IMR-90 (cell line): Measurements from ENCODE around the gene COMP. TPM values are rescaled to one million over a fixed set of nuclear protein-coding genes. Genes with fewer than 3 reads are reported as not detected.

ENCODE experiments used
- ATAC-seq: fragments of 200-7000 bp; cut with Tn5 transposase; 2 replicates; pipeline ENCODE4 v1.9.1; 2020; ENCODE audit warnings: low read depth, mild to moderate bottlenecking, moderate library complexity
- BruUV-seq: library from RNA; stranded (reverse); fragments of 400-500 nt; replicated peaks from 2 replicates; lab custom pipeline; 2021; lab: Mats Ljungman, UMichigan
- CTCF ChIA-PET: fragments of 300-600 bp; formaldehyde crosslinking; extraction: SDS; loops from one replicate; lab custom pipeline; 2021; ENCODE audit warnings: antibody characterized with exemption; lab: Yijun Ruan, JAX
- POLR2A ChIA-PET: fragments of 300-600 bp; sonication (Branson Sonifier 250); formaldehyde crosslinking; loops from one replicate; lab custom pipeline; 2022; ENCODE audit warnings: antibody characterized with exemption; ENCODE audit not compliant: unreplicated experiment; lab: Charles Lee
- DNase-seq: peaks from one replicate; pipeline ENCODE4 v3.0.0; 2013
- H2AFZ ChIP-seq: replicated peaks from 2 replicates; pipeline ENCODE3; 2013; ENCODE audit warnings: low read length, mild to moderate bottlenecking; ENCODE audit not compliant: poor library complexity
- H2AK5ac ChIP-seq: 2 replicates; pipeline ENCODE4 v1.6.1; 2013; ENCODE audit warnings: low read depth, low read length, inconsistent platforms
- H2AK9ac ChIP-seq: replicated peaks from 2 replicates; pipeline ENCODE3; 2013; ENCODE audit warnings: mild to moderate bottlenecking, low read depth, low read length, moderate library complexity; ENCODE audit not compliant: poor library complexity
- H2BK120ac ChIP-seq: 2 replicates; pipeline ENCODE4 v1.6.1; 2013; ENCODE audit warnings: low read depth, low read length, inconsistent platforms
- H2BK15ac ChIP-seq: 3 replicates; pipeline ENCODE4 v1.6.1; 2013; ENCODE audit warnings: low read depth, low read length, inconsistent platforms
- H2BK20ac ChIP-seq: 2 replicates; pipeline ENCODE4 v1.6.1; 2013; ENCODE audit warnings: low read depth, mild to moderate bottlenecking, inconsistent platforms, low read length, moderate library complexity
- H2BK5ac ChIP-seq: 2 replicates; pipeline ENCODE4 v1.6.1; 2013; ENCODE audit warnings: mild to moderate bottlenecking, low read depth, low read length, inconsistent platforms; ENCODE audit not compliant: poor library complexity, severe bottlenecking
- H3K14ac ChIP-seq: replicated peaks from 2 replicates; pipeline ENCODE4 v1.6.1; 2013; ENCODE audit warnings: low read depth, low read length, inconsistent platforms
- H3K18ac ChIP-seq: 2 replicates; pipeline ENCODE4 v1.6.1; 2013; ENCODE audit warnings: low read depth, low read length, control low read depth
- H3K23ac ChIP-seq: 2 replicates; pipeline ENCODE4 v1.6.1; 2013; ENCODE audit warnings: low read depth, low read length, inconsistent platforms
- H3K27ac ChIP-seq: 2 replicates; pipeline ENCODE4 v1.5.1; 2013; ENCODE audit warnings: mild to moderate bottlenecking, control low read depth, low read length; ENCODE audit not compliant: insufficient read depth
- H3K27me3 ChIP-seq: 2 replicates; pipeline ENCODE4 v1.6.1; 2013; ENCODE audit warnings: low read length; ENCODE audit not compliant: control insufficient read depth, insufficient read depth
- H3K36me3 ChIP-seq: 2 replicates; pipeline ENCODE4 v1.6.1; 2013; ENCODE audit warnings: low read length, mixed read lengths; ENCODE audit not compliant: control insufficient read depth, insufficient read depth
- H3K4ac ChIP-seq: 2 replicates; pipeline ENCODE4 v1.6.1; 2013; ENCODE audit warnings: low read depth, low read length, inconsistent platforms
- H3K4me1 ChIP-seq: 2 replicates; pipeline ENCODE4 v1.6.1; 2013; ENCODE audit warnings: low read length, mixed read lengths; ENCODE audit not compliant: control insufficient read depth, insufficient read depth
- H3K4me2 ChIP-seq: 2 replicates; pipeline ENCODE4 v1.6.1; 2013; ENCODE audit warnings: low read depth, mild to moderate bottlenecking, control low read depth, low read length, moderate library complexity
- H3K4me3 ChIP-seq: 2 replicates; pipeline ENCODE4 v1.5.1; 2013; ENCODE audit warnings: low read depth, mild to moderate bottlenecking, control low read depth, low read length, moderate library complexity; ENCODE audit not compliant: insufficient read depth
- H3K56ac ChIP-seq: 2 replicates; pipeline ENCODE4 v1.6.1; 2013; ENCODE audit warnings: low read length, inconsistent platforms; ENCODE audit not compliant: insufficient read depth; ENCODE audit errors: extremely low read depth
- H3K79me1 ChIP-seq, 2 experiments: 2 replicates each; pipeline ENCODE4 v1.6.1; 2013; ENCODE audit warnings: low read length in 2 of 2, inconsistent platforms in 1 of 2, low read depth in 1 of 2
- H3K9ac ChIP-seq: 2 replicates; pipeline ENCODE4 v1.6.1; 2013; ENCODE audit warnings: low read depth, low read length, control low read depth
- H3K9me1 ChIP-seq: 2 replicates; pipeline ENCODE4 v1.6.1; 2013; ENCODE audit warnings: low read length, inconsistent platforms; ENCODE audit not compliant: insufficient read depth
- H3K9me3 ChIP-seq: 2 replicates; pipeline ENCODE4 v1.6.1; 2013; ENCODE audit warnings: low read length; ENCODE audit not compliant: control insufficient read depth, insufficient read depth
- H4K20me1 ChIP-seq: 2 replicates; pipeline ENCODE4 v1.6.1; 2013; ENCODE audit warnings: low read length, inconsistent platforms; ENCODE audit not compliant: insufficient read depth
- H4K5ac ChIP-seq: 2 replicates; pipeline ENCODE4 v1.6.1; 2013; ENCODE audit warnings: mild to moderate bottlenecking, low read depth, low read length, control low read depth
- H4K8ac ChIP-seq, 2 experiments: 2 replicates each; pipeline ENCODE4 v1.6.1; 2013; ENCODE audit warnings: low read depth in 2 of 2, low read length in 2 of 2, control low read depth in 1 of 2, inconsistent platforms in 1 of 2
- H4K91ac ChIP-seq: 2 replicates; pipeline ENCODE4 v1.6.1; 2013; ENCODE audit warnings: low read depth, low read length, inconsistent platforms; ENCODE audit not compliant: insufficient read depth
- BHLHE40 ChIP-seq: fragments of 150-350 bp; IDR thresholded peaks from 2 replicates; pipeline ENCODE4 v1.6.1; 2016; ENCODE audit warnings: mild to moderate bottlenecking, low read depth, low read length
- CEBPB ChIP-seq: IDR thresholded peaks from 2 replicates; pipeline ENCODE4 v1.6.1; 2012; ENCODE audit warnings: low read depth, low read length, improper control_type of control experiment
- CHD1 ChIP-seq: IDR thresholded peaks from 2 replicates; pipeline ENCODE4 v1.6.1; 2012; ENCODE audit warnings: low read depth, low read length, improper control_type of control experiment
- FOS ChIP-seq: fragments of 150-350 bp; IDR thresholded peaks from 2 replicates; pipeline ENCODE4 v1.6.1; 2016; ENCODE audit warnings: low read depth, low read length
- MAZ ChIP-seq: IDR thresholded peaks from 2 replicates; pipeline ENCODE4 v1.6.1; 2012; ENCODE audit warnings: low read depth, mild to moderate bottlenecking, low read length, improper control_type of control experiment, moderate library complexity, borderline replicate concordance
- MXI1 ChIP-seq: IDR thresholded peaks from 2 replicates; pipeline ENCODE4 v1.6.1; 2012; ENCODE audit warnings: low read depth, mild to moderate bottlenecking, low read length, moderate library complexity, borderline replicate concordance
- NFE2L2 ChIP-seq: fragments of 150-350 bp; IDR thresholded peaks from 2 replicates; pipeline ENCODE4 v1.6.1; 2016; ENCODE audit warnings: low read depth, mild to moderate bottlenecking, low read length
- POLR2A ChIP-seq: IDR thresholded peaks from 2 replicates; pipeline ENCODE4 v1.6.1; 2012; ENCODE audit warnings: mild to moderate bottlenecking, low read depth, low read length
- RAD21 ChIP-seq: IDR thresholded peaks from 2 replicates; pipeline ENCODE4 v1.6.1; 2012; ENCODE audit warnings: low read length, improper control_type of control experiment
- RCOR1 ChIP-seq: IDR thresholded peaks from 2 replicates; pipeline ENCODE4 v1.6.1; 2012; ENCODE audit warnings: mild to moderate bottlenecking, low read length, improper control_type of control experiment; ENCODE audit not compliant: insufficient replicate concordance
- RFX5 ChIP-seq: IDR thresholded peaks from 2 replicates; pipeline ENCODE4 v1.8.0; 2012; ENCODE audit warnings: low read depth, mild to moderate bottlenecking, low read length, moderate library complexity
- SMC3 ChIP-seq: fragments of 150-350 bp; IDR thresholded peaks from 2 replicates; pipeline ENCODE4 v1.6.1; 2016; ENCODE audit warnings: low read depth, mild to moderate bottlenecking, antibody characterized with exemption, low read length, moderate library complexity
- WGBS, 2 experiments: methylation state at CpG; one replicate each; pipeline versions ENCODE4 v1.1.5 to v1.1.7; 2013; ENCODE audit warnings: missing lambda C conversion rate in 2 of 2; ENCODE audit not compliant: insufficient read length in 1 of 2; ENCODE audit errors: extremely low coverage in 2 of 2; 5-methylcytosine and 5-hydroxymethylcytosine counted together
- dilution Hi-C: fragments of 300-500 bp; cut with HindIII; formaldehyde crosslinking; loops from one replicate; pipeline ENCODE4 v1.14.3; 2018; ENCODE audit warnings: low sequenced_read_pairs; ENCODE audit not compliant: unreplicated experiment
- in situ Hi-C: fragments of 300-500 bp; cut with MboI; formaldehyde crosslinking; loops from 3 replicates; pipeline ENCODE4 v1.14.3; 2019; ENCODE audit warnings: low sequenced_read_pairs, inconsistent platforms, mixed read lengths
- intact Hi-C: fragments of 100-400 bp; cut with micrococcal nuclease; formaldehyde crosslinking; loops from 2 replicates; pipeline ENCODE4 v1.10.0; 2022
- polyA plus RNA-seq, 3 experiments: library from polyadenylated mRNA; depleted of rRNA; stranded (reverse); fragments of >200 nt; gene quantifications; 2 replicates each; pipeline ENCODE4 v1.2.3, GENCODE V29; 2012; ENCODE audit warnings: low replicate concordance in 1 of 3
- total RNA-seq: library from RNA; depleted of rRNA; stranded (reverse); fragments of >200 nt; gene quantifications from 2 replicates; pipeline ENCODE4 v1.2.3, GENCODE V29; 2012
- TF ChIP-seq, protein P1 (sequence below): conservative IDR thresholded peaks from 2 replicates; pipeline ENCODE4 v1.5.1; 2012; ENCODE audit warnings: mild to moderate bottlenecking, low read depth, low read length, improper control_type of control experiment
- TF ChIP-seq, protein P2 (sequence below): fragments of 150-350 bp; IDR thresholded peaks from 2 replicates; pipeline ENCODE4 v1.6.1; 2017; ENCODE audit warnings: mild to moderate bottlenecking, antibody characterized with exemption, low read length, low read depth

The COMP gene
- total and polyA plus RNA-seq, 2 of the 4 experiments (the other 2 are of a cell fraction), result under 0.01 to 0.43 TPM

DNA sequence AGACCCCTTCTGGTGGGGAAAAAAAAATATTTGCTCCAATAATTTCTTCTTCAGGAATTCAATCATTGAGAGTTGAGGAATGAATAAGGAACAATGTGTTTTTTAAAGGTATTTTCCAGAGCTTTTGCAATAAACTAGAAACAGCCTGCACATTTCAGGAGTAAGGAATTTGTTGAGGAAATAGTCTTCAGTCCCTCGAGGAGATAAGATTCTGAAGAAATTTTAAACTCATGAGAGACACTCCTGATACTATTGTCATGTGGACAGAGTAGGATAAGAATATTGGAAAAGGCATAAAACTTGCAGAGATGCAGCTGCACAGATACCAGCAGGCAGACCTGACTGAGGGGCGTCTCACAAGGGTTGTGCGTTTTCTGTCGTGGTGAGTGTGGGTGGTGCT lies 36.6 kb downstream of the COMP start:
- ATAC-seq (no peak), DNase-seq (no peak)
- ChIA-PET CTCF (no interaction called here), POLR2A (no interaction called here)
- in situ Hi-C loops (no loop called here), intact Hi-C loops (no loop called here), dilution Hi-C loops (no loop called here)
- Histone ChIP-seq H3K23ac (no peak overlapping the region), H3K56ac (no peak overlapping the region), H2AK5ac (no peak overlapping the region), H4K91ac (no peak overlapping the region), H2AFZ (no peak overlapping the region), H4K5ac (no peak overlapping the region), H3K9me1 (0 out of 2 replicates have a peak, but pooled peaks cover 3% of the 10 kb centered on the region), H3K9ac (no peak overlapping the region), H2BK20ac (no peak overlapping the region), H3K36me3 (peaks cover 12% of the 10 kb centered on the region; the same call in 1 of the 2 replicates), H3K79me1 (no peaks in the 10 kb centered on the region), H2BK5ac (no peak overlapping the region), H2BK120ac (no peak overlapping the region), H4K20me1 (no peaks in the 10 kb centered on the region), H3K18ac (no peak overlapping the region), H3K4me2 (no peak overlapping the region), H3K9me3 (no peaks in the 10 kb centered on the region), H3K4ac (no peak overlapping the region), H3K4me3 (no peak overlapping the region), H3K14ac (no peak overlapping the region), H3K27ac (no peak overlapping the region), H4K8ac (no peak overlapping the region), H2AK9ac (no peak overlapping the region), H3K27me3 (no peaks in the 10 kb centered on the region), H2BK15ac (no peak overlapping the region), H3K4me1 (no peaks in the 10 kb centered on the region)
- TF ChIP-seq BHLHE40 (no peak), POLR2A (no peak), CHD1 (no peak), RCOR1 (no peak), FOS (no peak), NFE2L2 (no peak), MAZ (no peak), SMC3 (no peak), RFX5 (no peak), RAD21 (no peak), MXI1 (no peak), CEBPB (no peak)
- TF ChIP-seq, protein P1, sequence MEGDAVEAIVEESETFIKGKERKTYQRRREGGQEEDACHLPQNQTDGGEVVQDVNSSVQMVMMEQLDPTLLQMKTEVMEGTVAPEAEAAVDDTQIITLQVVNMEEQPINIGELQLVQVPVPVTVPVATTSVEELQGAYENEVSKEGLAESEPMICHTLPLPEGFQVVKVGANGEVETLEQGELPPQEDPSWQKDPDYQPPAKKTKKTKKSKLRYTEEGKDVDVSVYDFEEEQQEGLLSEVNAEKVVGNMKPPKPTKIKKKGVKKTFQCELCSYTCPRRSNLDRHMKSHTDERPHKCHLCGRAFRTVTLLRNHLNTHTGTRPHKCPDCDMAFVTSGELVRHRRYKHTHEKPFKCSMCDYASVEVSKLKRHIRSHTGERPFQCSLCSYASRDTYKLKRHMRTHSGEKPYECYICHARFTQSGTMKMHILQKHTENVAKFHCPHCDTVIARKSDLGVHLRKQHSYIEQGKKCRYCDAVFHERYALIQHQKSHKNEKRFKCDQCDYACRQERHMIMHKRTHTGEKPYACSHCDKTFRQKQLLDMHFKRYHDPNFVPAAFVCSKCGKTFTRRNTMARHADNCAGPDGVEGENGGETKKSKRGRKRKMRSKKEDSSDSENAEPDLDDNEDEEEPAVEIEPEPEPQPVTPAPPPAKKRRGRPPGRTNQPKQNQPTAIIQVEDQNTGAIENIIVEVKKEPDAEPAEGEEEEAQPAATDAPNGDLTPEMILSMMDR, result no peak
- TF ChIP-seq, protein P2, sequence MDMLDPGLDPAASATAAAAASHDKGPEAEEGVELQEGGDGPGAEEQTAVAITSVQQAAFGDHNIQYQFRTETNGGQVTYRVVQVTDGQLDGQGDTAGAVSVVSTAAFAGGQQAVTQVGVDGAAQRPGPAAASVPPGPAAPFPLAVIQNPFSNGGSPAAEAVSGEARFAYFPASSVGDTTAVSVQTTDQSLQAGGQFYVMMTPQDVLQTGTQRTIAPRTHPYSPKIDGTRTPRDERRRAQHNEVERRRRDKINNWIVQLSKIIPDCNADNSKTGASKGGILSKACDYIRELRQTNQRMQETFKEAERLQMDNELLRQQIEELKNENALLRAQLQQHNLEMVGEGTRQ, result no peak
- BruUV-seq, result no TSS peak
- no CpG with 5 or more reads among the region's 4 CpGs for WGBS, 2 experiments
